Measurements from ENCODE around the gene RAB17.

DNA sequence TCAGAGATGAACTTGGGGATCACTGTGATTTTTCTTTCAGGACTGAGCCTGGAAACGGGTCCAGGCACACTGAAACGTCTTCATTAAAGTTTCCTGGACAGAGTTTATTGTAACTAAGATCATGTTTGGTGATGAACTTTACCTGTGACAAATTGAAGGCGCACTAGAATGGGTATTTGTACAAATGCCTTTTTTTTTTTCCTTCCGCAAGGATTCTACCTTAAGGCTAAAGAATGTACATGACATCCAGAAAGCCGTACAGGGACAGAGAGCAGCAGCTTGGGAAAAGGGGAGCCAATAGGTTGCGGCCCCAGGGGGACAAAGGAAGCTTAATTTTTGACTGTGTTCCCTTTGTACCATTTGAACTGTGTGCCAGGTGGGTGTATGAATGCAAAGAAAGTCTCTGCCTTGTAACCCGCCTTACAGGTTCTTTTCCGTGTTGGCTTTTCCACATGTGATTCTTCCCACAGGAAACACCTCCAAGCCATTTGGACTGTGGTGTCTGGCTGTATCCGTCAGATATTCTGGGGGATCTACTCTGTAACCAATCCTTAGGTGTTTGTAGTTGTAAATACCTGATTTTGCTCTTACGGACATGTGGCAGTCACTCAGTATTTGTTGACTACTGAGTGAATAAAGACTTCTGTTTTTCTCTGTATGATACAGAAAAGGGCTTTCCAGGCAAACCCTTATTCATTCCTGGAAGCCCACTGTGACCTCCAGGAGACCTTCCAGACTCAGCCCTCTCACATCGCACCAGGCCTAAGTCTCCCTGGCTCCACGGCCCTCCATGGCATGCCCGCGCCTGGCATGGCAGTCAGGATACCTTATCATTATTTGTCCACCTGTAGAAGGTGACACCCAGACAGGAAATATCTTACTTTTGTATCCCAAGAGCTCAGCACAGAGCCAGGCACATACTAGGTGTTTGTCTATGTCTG, 38.0 kb upstream of the RAB17 start:
- TF ChIP-seq, protein P1, sequence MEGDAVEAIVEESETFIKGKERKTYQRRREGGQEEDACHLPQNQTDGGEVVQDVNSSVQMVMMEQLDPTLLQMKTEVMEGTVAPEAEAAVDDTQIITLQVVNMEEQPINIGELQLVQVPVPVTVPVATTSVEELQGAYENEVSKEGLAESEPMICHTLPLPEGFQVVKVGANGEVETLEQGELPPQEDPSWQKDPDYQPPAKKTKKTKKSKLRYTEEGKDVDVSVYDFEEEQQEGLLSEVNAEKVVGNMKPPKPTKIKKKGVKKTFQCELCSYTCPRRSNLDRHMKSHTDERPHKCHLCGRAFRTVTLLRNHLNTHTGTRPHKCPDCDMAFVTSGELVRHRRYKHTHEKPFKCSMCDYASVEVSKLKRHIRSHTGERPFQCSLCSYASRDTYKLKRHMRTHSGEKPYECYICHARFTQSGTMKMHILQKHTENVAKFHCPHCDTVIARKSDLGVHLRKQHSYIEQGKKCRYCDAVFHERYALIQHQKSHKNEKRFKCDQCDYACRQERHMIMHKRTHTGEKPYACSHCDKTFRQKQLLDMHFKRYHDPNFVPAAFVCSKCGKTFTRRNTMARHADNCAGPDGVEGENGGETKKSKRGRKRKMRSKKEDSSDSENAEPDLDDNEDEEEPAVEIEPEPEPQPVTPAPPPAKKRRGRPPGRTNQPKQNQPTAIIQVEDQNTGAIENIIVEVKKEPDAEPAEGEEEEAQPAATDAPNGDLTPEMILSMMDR (IDR thresholded peaks at IDR 0.05) = no peak
- no peak for TF ChIP-seq POLR2A (IDR thresholded peaks at IDR 0.05)
